Stimulated activated CD8-positive, alpha-beta memory T cell treated with anti-CD3 and anti-CD28 coated beads, Interleukin-4, amount 100 ng/mL, for 48 hours (primary cell): ENCODE measurements around the gene RPS24.
A peak's percentile ranks its signal among the peaks of the same experiment; 100 is the strongest.
"Not testable (repeated sequence)": the region's sequence is repeated elsewhere in the genome, so short reads cannot be mapped to it uniquely, and the experiment has no call there.

Experiments used
- DNase-seq: peaks from one replicate; pipeline ENCODE4 v3.0.0-alpha.2; 2020

Gene RPS24

GRCh38 chr10:78033637-78034470, at the start of gene RPS24:
Gene RPS24 (plus strand): TSS chr10:78033863. CDS start chr10:78033902, 39 bp downstream.
- peak; percentile 95 for DNase-seq

GRCh38 chr10:77984986-77985385, 48.7 kb upstream of the RPS24 start:
- no peak for DNase-seq

- DNase-seq: no peak
Measured at GRCh38 chr10:77987671-77988255, 45.9 kb upstream of the RPS24 start.

- no peak for DNase-seq
Measured at GRCh38 chr10:77989081-77989724, 44.5 kb upstream of the RPS24 start.

GRCh38 chr10:77993620-77994019, 40.0 kb upstream of the RPS24 start:
- no peak for DNase-seq

- DNase-seq: not testable (repeated sequence)
Measured at GRCh38 chr10:77998780-77999179, 34.9 kb upstream of the RPS24 start.

GRCh38 chr10:78000206-78000605, 33.5 kb upstream of the RPS24 start:
- no peak for DNase-seq

- DNase-seq: no peak
Measured at GRCh38 chr10:78000956-78001472, 32.6 kb upstream of the RPS24 start.

- DNase-seq: no peak
Measured at GRCh38 chr10:78002541-78003288, 30.9 kb upstream of the RPS24 start.

- DNase-seq: no peak
Measured at GRCh38 chr10:78004215-78005026, 29.2 kb upstream of the RPS24 start.

GRCh38 chr10:78007172-78007571, 26.5 kb upstream of the RPS24 start:
- DNase-seq: no peak

GRCh38 chr10:78009662-78010061, 24.0 kb upstream of the RPS24 start:
- no peak for DNase-seq

- DNase-seq: no peak
Measured at GRCh38 chr10:78010278-78010677, 23.4 kb upstream of the RPS24 start.

GRCh38 chr10:78011065-78011464, 22.6 kb upstream of the RPS24 start:
- DNase-seq: no peak

GRCh38 chr10:78013564-78013963, 20.1 kb upstream of the RPS24 start:
- DNase-seq: no peak

GRCh38 chr10:78015546-78015945, 18.1 kb upstream of the RPS24 start:
- DNase-seq: no peak

- DNase-seq: no peak
Measured at GRCh38 chr10:78017856-78018255, 15.8 kb upstream of the RPS24 start.

- DNase-seq: no peak
Measured at GRCh38 chr10:78019264-78019663, 14.4 kb upstream of the RPS24 start.

- DNase-seq: no peak
Measured at GRCh38 chr10:78021201-78021600, 12.5 kb upstream of the RPS24 start.

- no peak for DNase-seq
Measured at GRCh38 chr10:78023741-78024140, 9.9 kb upstream of the RPS24 start.

- DNase-seq: no peak
Measured at GRCh38 chr10:78025685-78026364, 7.8 kb upstream of the RPS24 start.
